ENCODE data around the gene MBP. TPM values are rescaled to one million over a fixed set of nuclear protein-coding genes. Genes with fewer than 3 reads are reported as not detected.

Gene MBP
- total RNA-seq, 2 experiments from 2014 or later, result 13.5 to 28.9 TPM

DNA sequence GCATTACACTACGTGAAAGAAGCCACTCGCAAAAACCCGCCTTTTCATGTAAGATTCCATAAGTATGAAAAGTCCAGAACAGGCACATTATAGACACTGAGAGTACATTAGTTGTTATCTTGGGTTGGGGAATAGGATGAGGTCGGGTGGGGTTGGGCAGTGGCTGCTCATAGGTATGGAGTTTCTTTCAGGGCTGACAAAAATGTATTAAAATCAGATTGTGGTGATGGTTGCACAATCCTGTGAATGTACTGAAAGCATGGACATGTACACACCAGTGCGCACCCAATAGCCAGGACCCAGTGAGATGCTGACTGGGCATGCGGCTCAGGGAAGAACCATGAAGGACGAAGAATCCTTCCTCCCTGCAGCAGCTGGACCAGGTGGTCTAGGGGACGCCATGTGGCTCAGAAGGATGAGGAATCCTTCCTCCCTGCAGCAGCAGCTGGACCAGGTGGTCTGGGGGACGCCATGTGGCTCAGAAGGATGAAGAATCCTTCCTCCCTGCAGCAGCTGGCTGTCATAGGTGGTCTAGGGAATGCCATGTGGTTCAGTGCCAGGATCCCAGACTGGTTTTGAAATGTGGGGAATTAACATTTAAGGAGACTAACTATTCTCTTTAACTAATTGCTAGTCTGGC is 50.1 kb downstream of the MBP start:
- POLR2A ChIA-PET, result no interaction called here
- Histone ChIP-seq H3K4me1 (ENCODE audit: insufficient read depth, low read length, poor library complexity, severe bottlenecking) (peaks cover 21% of the 10 kb centered on the region), H3K9me3 (ENCODE audit: low read length) (no peaks in the 10 kb centered on the region), H2AFZ (ENCODE audit: low read length) (no peak overlapping the region), H3K27ac (ENCODE audit: low read depth, low read length, poor library complexity, severe bottlenecking) (no peak overlapping the region), H3K79me2 (ENCODE audit: insufficient read depth, low read depth, low read length) (peaks cover 12% of the 10 kb centered on the region; the same call in 1 of the 2 replicates), H3K4me2 (ENCODE audit: low read length) (no peak overlapping the region), H3K9me2 (ENCODE audit: insufficient read depth, low read length) (no peaks in the 10 kb centered on the region), H3K4me3 (ENCODE audit: low read depth, low read length, poor library complexity, severe bottlenecking) (no peak overlapping the region), H4K20me1 (ENCODE audit: insufficient read depth, low read length) (no peaks in the 10 kb centered on the region), H3K36me3 (ENCODE audit: insufficient read depth, low read length) (no peaks in the 10 kb centered on the region)
- CTCF ChIA-PET (ENCODE audit: unreplicated experiment), result no interaction called here
- intact Hi-C loops (cut with micrococcal nuclease; ENCODE audit: unreplicated experiment), result no loop called here
- TF ChIP-seq, protein P1, sequence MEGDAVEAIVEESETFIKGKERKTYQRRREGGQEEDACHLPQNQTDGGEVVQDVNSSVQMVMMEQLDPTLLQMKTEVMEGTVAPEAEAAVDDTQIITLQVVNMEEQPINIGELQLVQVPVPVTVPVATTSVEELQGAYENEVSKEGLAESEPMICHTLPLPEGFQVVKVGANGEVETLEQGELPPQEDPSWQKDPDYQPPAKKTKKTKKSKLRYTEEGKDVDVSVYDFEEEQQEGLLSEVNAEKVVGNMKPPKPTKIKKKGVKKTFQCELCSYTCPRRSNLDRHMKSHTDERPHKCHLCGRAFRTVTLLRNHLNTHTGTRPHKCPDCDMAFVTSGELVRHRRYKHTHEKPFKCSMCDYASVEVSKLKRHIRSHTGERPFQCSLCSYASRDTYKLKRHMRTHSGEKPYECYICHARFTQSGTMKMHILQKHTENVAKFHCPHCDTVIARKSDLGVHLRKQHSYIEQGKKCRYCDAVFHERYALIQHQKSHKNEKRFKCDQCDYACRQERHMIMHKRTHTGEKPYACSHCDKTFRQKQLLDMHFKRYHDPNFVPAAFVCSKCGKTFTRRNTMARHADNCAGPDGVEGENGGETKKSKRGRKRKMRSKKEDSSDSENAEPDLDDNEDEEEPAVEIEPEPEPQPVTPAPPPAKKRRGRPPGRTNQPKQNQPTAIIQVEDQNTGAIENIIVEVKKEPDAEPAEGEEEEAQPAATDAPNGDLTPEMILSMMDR (conservative IDR thresholded peaks at IDR 0.05; ENCODE audit: low read length), result no peak
- BruUV-seq (replicated peaks), result no TSS peak
- no peak for DNase-seq (ENCODE audit: low spot score)

DNA sequence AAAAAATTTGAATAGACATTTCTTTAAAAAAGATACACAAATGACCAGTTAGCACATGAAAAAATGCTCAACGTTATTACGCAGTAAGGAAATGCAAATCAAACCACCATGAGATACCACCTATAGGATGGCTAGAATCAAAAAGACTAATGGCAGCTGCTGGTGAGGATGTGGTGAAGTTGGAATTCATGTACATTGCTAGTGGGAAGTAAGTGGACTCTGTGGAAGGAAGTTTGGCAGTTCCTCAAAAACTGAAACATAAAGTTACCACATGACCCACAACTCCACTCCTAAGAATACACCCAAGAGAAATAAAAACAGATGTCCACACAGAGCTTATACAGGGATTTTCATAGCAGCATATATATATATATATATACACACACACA is 51.2 kb downstream of the MBP start:
- BruUV-seq (replicated peaks), result no TSS peak
- no peaks in the 10 kb centered on the region for H3K36me3 ChIP-seq (ENCODE audit: insufficient read depth, low read length)
- CTCF ChIA-PET (ENCODE audit: unreplicated experiment), result no interaction called here

More for the DNA sequence above, 51.2 kb downstream of the MBP start:
- Histone ChIP-seq H3K79me2 (ENCODE audit: insufficient read depth, low read depth, low read length) (peaks cover 12% of the 10 kb centered on the region; the same call in 1 of the 2 replicates), H3K4me2 (ENCODE audit: low read length) (peak overlapping the region; percentile 37), H3K4me1 (ENCODE audit: insufficient read depth, low read length, poor library complexity, severe bottlenecking) (peaks cover 21% of the 10 kb centered on the region), H3K27ac (ENCODE audit: low read depth, low read length, poor library complexity, severe bottlenecking) (no peak overlapping the region), H3K4me3 (ENCODE audit: low read depth, low read length, poor library complexity, severe bottlenecking) (no peak overlapping the region), H3K9me2 (ENCODE audit: insufficient read depth, low read length) (no peaks in the 10 kb centered on the region), H3K9me3 (ENCODE audit: low read length) (no peaks in the 10 kb centered on the region), H2AFZ (ENCODE audit: low read length) (0 out of 2 replicates have a peak overlapping the region, but pooled peaks have one; percentile 21), H4K20me1 (ENCODE audit: insufficient read depth, low read length) (no peaks in the 10 kb centered on the region)
- POLR2A ChIA-PET, result interaction anchor here (0.6 kb wide), 1 partner anchor 268 kb away, joined by 3 read pairs; no protein-coding TSS in a partner anchor
- TF ChIP-seq, protein P1 (conservative IDR thresholded peaks at IDR 0.05; ENCODE audit: low read length), result no peak
- no peak for TF ChIP-seq EZH2phosphoT487 (IDR thresholded peaks at IDR 0.05; ENCODE audit: borderline replicate concordance, low read depth, low read length)
- intact Hi-C loops (cut with micrococcal nuclease; ENCODE audit: unreplicated experiment), result loop anchor here (2.0 kb wide), 2 partner anchors 17 to 19 kb away; no protein-coding TSS in a partner anchor
- DNase-seq (ENCODE audit: low spot score), result no peak

All from OCI-LY7 (cell line).